Raji (cell line): ENCODE results near the gene IMPDH2.

Source experiments
- POLR2A ChIP-seq: IDR thresholded peaks from 2 replicates; pipeline ENCODE4 v1.6.1; 2011; ENCODE audit warnings: low read depth, low read length, control low read depth; ENCODE audit not compliant: insufficient read depth

Gene IMPDH2

DNA sequence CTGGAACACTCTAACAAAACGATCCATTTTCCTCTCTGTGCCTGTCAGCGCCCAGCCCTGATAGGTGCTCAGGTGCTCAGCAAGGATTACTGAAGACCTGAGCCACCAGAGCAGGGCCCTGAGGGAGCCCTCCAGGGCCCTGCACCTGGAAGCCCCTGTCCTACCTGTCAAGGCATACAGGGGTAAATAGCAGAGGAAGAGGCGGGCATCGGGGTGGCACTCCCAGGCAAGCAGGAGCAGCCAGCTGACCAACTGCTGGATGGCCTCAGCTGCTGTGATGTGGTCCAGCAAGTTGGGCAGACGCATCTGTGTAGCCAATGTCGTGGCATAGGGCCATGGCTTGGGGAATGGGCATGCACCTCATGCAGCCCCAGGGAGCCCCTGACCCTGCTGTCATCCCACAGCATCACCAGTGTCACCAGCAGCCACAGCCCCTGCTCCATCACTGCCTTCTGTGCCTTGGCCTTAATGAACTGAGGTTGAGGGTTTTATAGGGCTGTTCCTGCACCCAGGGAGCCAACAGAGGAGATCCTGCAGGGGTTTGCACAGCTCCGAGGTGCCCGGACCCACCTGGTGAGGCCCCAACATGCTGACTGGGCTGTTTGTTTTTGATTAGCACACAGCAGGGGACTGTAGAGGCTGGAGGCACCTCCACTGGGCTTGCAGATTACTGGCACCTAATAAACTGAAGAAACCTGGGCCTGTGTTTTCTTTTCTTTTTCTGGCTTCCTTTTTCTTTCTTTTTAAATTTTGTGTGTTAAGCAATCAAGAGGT lies 29.9 kb downstream of the IMPDH2 start:
- no peak for TF ChIP-seq POLR2A

DNA sequence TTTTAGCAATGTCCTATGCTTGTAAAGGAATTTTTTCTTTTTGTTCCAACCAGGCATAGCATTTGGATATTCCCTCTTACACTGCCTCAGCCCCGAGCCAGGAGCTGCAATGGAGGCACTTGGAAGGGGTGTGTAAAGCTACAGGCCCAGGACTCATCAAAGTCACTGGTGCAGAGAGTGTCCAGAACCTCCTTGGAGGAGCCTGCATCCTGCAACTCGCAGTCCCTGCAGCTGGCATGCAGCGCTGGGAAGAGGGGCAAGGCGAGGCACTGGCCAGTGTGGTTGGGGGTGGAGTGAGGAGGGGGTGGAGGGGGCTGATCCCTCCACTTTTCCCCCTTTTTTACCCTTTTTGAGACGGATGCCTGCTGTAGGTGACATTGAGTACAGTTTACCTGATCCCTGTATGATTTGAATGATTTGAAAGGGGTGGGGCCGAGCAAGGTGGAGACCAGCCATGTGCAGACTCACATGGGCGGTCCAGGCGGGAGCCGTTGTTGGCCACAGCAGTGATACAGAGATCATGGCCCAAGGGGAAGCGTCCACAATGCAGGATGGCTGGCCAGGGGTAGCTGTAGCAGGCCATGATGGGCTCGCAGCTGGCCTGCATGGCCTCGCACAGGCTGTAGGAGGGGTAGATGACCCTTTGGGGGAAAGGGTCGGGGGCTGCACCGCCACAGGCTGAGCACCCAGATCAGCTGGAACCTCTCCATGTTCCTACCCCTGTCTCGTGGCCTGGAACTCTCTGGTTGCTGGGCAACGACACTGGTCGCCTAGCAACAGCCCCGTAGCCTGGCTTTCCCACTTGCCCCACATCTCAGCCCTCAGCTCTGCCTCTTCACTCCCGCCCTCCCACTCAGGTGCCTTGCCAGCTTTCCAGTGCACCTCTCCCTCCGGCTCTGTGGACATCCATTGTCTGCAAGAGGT lies 31.2 kb downstream of the IMPDH2 start:
- no peak for TF ChIP-seq POLR2A

DNA sequence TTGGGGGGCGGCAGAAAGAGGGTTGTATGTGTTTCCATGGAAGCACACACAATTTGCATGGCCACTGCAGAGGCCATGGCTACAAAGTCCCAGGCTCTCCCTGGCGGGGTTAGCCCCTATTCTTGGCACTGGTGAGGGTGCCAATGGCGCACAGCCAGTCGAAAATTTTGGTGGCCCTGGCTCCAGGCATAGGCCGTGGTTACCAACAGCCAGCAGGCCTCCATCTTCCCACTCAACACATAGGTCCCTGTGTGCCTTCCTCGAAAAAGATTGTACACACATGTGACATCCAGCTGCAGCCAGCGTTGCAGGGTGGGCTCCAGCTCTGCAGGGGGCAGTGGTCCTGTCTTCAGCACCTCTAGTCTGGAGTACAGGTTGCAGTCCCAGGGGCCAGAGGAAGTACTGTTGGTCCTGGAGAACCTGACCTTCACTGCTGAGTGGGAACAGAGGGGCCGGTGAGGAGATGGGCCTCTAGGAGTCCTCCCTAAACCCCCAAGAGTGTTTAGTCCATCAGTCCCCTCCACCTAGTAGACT lies 32.0 kb downstream of the IMPDH2 start:
- TF ChIP-seq POLR2A, result no peak

DNA sequence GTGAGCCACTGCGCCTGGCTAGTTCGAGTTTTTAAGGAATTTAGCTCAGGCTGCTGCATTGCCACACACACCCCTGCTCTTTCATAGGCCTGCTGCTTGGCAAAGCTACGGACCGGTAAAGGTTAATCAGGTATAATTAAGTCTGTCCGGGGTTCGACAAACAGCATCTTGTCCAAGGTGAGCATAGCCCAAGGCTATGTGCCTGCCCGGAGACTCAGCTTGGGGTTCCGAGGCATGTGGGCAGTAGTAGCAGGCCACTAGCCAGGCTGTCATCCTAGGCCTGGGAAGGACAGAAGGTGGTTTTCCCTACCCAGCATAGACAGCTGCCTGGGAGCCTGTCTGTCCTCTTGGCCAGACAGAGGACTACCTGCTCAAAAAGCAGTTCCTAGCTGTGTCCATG lies 32.6 kb downstream of the IMPDH2 start:
- TF ChIP-seq POLR2A, result no peak

DNA sequence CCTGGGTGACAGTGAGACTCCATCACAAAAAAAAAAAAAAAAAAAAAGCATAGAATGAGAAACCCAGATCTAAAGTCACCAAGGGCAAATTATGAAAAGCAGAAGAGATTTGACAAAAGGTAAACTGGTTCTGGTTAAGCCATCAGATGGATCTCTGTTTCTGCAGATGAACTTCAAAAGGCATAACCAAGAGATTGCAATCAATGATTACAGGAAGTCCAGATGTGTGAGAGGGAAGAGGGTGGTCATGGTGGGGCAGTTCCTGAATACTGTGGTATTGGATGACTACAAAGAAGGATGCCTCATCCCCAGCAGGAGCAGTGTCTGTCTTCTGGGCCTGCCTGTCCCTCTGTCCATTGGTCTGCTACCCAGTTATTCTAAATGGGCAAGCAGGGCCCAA lies 35.4 kb downstream of the IMPDH2 start:
- no peak for TF ChIP-seq POLR2A

DNA sequence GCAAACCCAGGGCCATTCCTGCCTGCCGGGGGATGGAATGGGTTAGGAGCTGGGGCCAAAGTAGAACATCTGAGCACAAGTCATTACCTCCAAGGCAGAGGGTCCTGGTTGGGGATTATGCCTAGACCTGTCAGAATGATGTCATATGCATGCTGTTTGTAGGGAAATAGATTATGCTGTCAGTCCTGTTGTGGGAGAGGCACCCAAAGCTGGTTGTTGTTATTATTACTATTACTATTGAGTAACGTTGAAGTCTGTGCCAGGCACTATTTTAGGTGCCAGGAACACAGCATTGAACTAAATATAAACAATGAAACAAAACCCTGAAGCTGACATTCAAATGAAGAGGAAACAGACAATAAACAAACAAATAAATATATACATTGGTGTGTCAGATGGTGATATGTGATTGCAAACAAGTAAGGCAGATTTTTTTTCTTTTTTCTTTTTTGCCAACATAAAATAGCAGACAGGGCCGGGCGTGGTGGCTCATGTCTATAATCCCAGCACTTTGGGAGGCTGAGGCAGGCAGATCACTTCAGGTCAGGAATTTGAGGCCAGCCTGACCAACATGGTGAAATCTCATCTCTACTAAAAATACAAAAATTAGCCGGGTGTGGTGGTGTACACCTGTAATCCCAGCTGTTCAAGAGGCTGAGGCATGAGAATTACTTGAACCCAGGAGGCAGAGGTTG lies 37.2 kb downstream of the IMPDH2 start:
- TF ChIP-seq POLR2A, result no peak

DNA sequence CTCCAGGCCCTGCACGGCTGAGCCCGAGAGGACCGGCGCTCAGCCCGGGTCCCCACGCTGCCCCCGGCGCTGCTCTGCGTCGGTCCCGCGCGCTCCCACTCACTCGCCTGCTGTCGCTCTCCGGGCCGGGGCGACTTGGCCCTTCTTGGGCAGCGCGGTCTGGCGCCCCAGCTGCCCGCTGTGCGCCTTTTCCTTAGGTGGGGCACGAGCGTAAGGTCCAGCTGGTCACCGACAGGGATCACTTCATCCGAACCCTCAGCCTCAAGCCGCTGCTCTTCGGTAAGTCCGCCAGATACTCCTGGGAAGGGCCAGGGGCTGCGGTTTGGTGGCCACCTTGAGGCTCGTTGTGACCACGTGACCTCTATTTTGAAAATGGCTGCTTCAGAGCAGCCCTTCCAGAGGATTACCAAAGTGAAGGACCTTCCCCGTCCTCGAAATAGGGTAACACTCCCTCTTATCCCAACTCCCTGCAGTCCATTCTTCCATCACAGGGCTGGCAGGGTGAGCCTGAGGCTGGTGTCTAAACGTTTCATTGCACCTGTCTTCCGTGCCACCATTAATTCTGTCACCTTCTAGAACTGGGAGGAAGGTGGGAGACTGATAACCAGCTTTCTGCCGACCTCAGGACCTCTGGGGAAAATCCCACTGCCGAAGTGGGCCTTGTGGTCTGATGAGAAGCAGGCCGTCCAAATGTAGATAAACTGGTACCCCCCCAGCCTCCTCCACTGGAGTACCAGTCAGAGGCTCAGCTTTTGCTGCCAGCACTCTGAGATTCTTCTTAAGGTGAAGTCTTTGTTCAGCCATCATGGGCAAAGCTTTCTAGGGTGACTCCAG lies 38.3 kb downstream of the IMPDH2 start:
- TF ChIP-seq POLR2A, result no peak

DNA sequence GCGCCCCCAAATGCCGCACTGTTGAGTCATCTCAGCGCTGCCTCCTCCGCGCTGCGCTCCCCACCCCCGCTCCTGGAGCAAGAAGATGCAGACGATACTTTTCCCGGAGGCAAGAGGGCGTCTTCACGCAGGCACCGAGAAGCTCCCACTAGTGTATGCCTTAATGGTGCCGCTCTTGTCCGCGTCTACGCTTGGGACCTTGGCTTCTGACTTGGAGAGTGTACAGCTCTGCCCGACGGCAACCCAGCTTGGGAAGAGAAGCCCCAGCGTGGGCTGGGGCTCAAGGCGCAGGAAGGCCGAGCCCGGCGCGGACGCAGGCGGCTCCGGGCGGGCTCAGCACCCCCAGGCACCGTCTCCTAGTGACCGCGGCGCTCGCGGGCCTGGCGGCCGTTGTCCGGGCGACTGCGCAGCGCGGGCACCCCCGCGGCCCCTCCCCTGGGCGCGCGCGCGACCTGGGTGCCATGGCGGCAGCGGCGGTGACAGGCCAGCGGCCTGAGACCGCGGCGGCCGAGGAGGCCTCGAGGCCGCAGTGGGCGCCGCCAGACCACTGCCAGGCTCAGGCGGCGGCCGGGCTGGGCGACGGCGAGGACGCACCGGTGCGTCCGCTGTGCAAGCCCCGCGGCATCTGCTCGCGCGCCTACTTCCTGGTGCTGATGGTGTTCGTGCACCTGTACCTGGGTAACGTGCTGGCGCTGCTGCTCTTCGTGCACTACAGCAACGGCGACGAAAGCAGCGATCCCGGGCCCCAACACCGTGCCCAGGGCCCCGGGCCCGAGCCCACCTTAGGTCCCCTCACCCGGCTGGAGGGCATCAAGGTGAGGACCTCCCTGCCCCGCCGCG lies 39.2 kb downstream of the IMPDH2 start, which contains the start of gene P4HTM:
Gene P4HTM (plus strand): TSS at position 446 of the 840 bp plus-strand sequence. CDS start 16 bp downstream, at position 462.
- peak; percentile 63 for TF ChIP-seq POLR2A

DNA sequence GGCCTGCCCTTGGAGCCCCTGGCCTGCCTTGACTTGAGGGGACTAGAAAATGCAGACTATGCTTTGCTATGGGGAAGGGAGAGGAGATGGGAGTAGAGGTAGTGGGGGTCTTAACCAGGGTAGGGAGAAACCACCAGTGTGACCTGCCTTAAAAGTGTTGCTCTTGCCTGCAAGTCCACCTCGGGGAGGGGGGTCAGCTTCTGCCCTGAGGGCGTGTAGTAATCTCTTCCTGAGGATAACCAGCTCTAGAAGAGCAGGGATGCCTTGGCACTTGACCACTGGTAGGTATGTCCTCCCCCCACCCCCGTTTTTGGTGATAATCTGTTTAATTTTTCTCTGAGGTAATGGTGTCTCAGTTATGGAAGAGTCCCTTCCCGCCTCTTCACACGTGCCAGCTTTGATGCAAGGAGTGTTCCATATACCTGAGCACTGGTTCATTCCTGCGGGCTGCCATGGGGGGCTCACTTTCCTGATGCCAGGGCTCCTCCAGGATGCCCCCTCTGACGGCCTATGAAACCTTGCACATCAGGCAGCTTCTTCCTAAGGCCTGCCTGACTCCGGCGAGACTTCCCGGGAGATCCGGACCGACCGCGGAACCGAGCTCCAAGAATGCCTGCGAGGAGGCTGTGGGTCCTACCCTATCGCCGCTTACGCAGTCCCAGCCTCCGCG lies 39.9 kb downstream of the IMPDH2 start:
- no peak for TF ChIP-seq POLR2A

DNA sequence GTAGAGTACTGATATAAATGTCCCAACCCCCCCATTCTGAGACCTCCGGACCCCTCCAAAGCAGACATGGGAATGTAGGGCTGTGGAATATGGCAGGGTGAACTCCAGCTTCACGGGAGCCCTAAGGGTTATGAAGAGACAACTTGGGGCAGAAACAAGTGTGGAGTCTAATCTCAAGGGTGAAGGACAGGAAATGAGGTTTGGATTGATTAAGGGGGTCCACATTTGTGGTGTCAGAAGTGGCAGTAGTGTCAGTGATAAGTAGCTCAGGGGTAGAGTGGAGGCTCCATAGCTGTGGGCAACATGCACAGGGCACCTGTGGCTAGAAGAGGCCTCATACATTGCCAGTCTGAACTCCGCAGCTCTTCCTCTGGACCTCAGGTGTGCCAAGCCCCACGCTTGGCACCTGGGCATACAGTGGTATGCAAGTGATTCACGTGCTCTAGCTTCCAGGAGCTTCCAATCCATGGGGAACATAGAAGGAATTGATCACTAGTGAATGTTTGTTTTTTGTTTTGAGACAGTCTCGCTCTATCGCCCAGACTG lies 43.3 kb downstream of the IMPDH2 start:
- no peak for TF ChIP-seq POLR2A

DNA sequence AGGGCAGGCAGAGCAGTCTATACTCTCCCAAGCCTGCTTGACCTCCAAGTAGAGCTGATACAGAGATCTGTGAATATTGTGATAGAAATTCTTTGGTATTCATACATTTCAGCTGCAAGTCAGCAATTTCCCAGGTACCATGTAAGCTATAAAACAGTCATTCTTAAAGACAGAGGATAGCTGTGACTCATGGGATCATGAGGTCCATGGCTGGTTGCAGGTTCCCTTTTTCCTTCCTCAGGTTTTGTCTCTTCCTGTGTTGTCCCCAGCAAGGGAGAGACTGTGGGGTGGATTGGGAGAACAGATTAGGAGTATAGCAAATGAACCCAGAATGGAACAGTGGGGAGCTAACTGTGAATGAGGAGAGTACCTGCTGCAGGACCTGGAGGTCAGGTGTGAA lies 44.5 kb downstream of the IMPDH2 start:
- no peak for TF ChIP-seq POLR2A

DNA sequence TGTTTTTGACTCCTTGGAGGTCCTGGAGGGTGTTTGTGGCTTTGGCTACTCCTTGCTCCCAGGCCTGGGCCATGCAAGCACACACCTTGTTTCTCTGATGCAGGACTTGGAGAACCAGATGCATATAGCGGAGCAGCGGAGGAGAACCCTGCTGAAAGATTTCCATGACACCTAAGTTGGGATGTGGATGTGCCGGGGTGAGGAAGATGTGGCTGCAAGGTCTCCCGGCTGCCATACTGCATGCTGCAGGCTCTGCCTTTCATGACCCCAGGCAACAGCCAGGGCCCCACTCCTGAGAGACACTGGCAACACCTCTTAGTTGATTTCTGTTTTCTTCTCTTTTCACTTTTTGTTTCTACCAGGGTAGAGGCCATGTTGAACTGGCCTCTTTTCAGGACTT lies 46.1 kb downstream of the IMPDH2 start:
- TF ChIP-seq POLR2A, result no peak

DNA sequence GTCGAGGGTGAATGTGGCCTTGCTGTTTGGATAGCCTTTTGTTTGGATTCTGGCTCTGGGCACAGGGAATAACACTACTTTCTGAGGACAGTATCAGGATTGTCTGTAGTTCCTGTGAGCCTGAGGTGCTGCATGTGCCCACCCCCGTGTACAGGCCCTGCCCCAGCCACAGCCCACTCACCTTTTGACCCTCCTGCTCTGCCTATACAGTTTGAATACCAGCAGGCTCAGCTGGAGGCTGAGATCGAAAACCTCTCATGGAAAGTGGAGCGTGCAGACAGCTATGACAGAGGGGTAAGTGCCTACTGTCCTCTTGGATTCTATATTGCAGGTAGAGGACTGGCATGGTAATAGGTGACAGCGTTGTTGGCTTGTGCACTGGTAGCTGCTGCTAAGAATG lies 46.5 kb downstream of the IMPDH2 start:
- TF ChIP-seq POLR2A, result no peak
